Gastrocnemius medialis (tissue), 4 donors: Measurements from ENCODE around the gene PRKAA1. TPM values are rescaled to one million over a fixed set of nuclear protein-coding genes. Genes with fewer than 3 reads are reported as not detected.

ENCODE experiments used
- ATAC-seq, 2 donors: fragments of 150-250 bp; one replicate each; pipeline ENCODE4 v1.9.1; 2016
- DNase-seq, 2 donors: peaks; one replicate each; pipeline ENCODE4 v3.0.0-alpha.2; 2019
- H3K27ac ChIP-seq, 4 donors: fragments of 200-600 bp; sonication (generic); 1 replicate in 1 of 4; 2 replicates in 3 of 4; pipeline ENCODE4 v1.5.1; 2016 to 2018; ENCODE audit warnings: mild to moderate bottlenecking in 2 of 4, moderate library complexity in 1 of 4
- H3K27me3 ChIP-seq, 3 donors: fragments of 200-600 bp; sonication (generic) in 2 of 3; 1 replicate in 1 of 3; 2 replicates in 2 of 3; pipeline versions ENCODE4 v1.5.1 to v1.6.0; 2016 to 2019; ENCODE audit warnings: mild to moderate bottlenecking in 1 of 3, moderate library complexity in 1 of 3
- H3K36me3 ChIP-seq, 2 donors: fragments of 200-600 bp; sonication (generic) in 1 of 2; one replicate each; pipeline ENCODE4 v1.5.1; 2017 to 2018
- H3K4me1 ChIP-seq, 2 donors: fragments of 200-600 bp; sonication (generic) in 1 of 2; one replicate each; pipeline ENCODE4 v1.5.1; 2016 to 2017; ENCODE audit warnings: mild to moderate bottlenecking in 2 of 2
- H3K4me3 ChIP-seq, 4 donors: fragments of 200-600 bp; sonication (generic) in 3 of 4; 1 replicate in 1 of 4; 2 replicates in 3 of 4; pipeline ENCODE4 v1.5.1; 2016 to 2019; ENCODE audit warnings: mild to moderate bottlenecking in 2 of 4
- H3K9me3 ChIP-seq, 3 donors: fragments of 200-600 bp; sonication (generic) in 2 of 3; 1 replicate in 1 of 3; 2 replicates in 2 of 3; pipeline ENCODE4 v1.5.1; 2016 to 2019
- POLR2A ChIP-seq, 2 donors: fragments of 450-650 bp; IDR thresholded peaks; one replicate each; pipeline ENCODE4 v1.6.1; 2017; ENCODE audit warnings: antibody characterized with exemption in 2 of 2, mild to moderate bottlenecking in 2 of 2, moderate library complexity in 2 of 2
- in situ Hi-C, 4 donors: fragments of 200-750 bp; cut with MboI; loops; one replicate each; pipeline versions ENCODE4 v1.15.0 to v1.8.0; 2017; ENCODE audit warnings: low sequenced_read_pairs in 4 of 4
- intact Hi-C: fragments of 100-400 bp; cut with DNase I; formaldehyde crosslinking; loops from one replicate; pipeline ENCODE4 v1.15.1; 2023; ENCODE audit warnings: low total_unique reads
- total RNA-seq, 4 donors: library from RNA; depleted of rRNA; stranded (reverse); fragments of >200 nt; gene quantifications; one replicate each; pipeline versions ENCODE4 v1.1.0 to v1.2.3, GENCODE V29; 2016
- TF ChIP-seq, protein P1 (sequence below), 5 experiments: fragments of 450-650 bp in 3 of 5; fragments of 200-600 bp in 2 of 5; sonication (generic) in 2 of 5; IDR thresholded peaks in 4 of 5; conservative IDR thresholded peaks in 1 of 5; 1 replicate in 4 of 5; 2 replicates in 1 of 5; pipeline ENCODE4 v1.5.1; 2016 to 2019; ENCODE audit warnings: antibody characterized with exemption in 5 of 5, mild to moderate bottlenecking in 3 of 5, moderate library complexity in 3 of 5

PRKAA1 gene
- total RNA-seq, 4 donors from 2014 or later = 26.8 to 51.9 (median 36.9) TPM

DNA sequence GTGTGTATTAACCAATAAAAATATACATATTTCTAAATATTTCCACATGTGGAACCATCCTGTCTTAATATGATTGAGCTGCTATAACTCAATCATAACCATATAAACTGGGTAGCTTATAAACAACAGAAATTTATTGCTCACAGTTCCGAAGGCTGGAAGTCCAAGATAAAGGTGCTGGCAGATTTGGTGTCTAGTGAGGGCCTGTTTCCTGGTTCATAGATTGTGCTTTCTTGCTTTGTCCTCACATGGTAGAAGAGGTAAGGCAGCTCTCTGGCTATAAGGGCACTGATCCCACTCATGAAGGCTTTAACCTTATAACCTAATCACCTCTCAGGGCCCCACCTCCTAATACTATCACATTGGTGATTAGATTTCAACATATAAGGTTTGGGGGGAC lies 14.0 kb upstream of the PRKAA1 start:
- no peak for ATAC-seq
- no peaks in the 10 kb centered on the region for H3K36me3 ChIP-seq
- no peak for DNase-seq
- no peaks in the 10 kb centered on the region for H3K27me3 ChIP-seq
- no peaks in the 10 kb centered on the region for H3K4me1 ChIP-seq
- H3K27ac ChIP-seq = no peak overlapping the region
- in situ Hi-C loops = no loop called here
- intact Hi-C loops = no loop called here
- H3K4me3 ChIP-seq = no peak overlapping the region
- TF ChIP-seq POLR2A (IDR thresholded peaks at IDR 0.05) = no peak
- TF ChIP-seq, protein P1, sequence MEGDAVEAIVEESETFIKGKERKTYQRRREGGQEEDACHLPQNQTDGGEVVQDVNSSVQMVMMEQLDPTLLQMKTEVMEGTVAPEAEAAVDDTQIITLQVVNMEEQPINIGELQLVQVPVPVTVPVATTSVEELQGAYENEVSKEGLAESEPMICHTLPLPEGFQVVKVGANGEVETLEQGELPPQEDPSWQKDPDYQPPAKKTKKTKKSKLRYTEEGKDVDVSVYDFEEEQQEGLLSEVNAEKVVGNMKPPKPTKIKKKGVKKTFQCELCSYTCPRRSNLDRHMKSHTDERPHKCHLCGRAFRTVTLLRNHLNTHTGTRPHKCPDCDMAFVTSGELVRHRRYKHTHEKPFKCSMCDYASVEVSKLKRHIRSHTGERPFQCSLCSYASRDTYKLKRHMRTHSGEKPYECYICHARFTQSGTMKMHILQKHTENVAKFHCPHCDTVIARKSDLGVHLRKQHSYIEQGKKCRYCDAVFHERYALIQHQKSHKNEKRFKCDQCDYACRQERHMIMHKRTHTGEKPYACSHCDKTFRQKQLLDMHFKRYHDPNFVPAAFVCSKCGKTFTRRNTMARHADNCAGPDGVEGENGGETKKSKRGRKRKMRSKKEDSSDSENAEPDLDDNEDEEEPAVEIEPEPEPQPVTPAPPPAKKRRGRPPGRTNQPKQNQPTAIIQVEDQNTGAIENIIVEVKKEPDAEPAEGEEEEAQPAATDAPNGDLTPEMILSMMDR (IDR thresholded peaks at IDR 0.05 in 4 of 5, conservative IDR thresholded peaks at IDR 0.05 in 1 of 5) = no peak
- no peaks in the 10 kb centered on the region for H3K9me3 ChIP-seq

DNA sequence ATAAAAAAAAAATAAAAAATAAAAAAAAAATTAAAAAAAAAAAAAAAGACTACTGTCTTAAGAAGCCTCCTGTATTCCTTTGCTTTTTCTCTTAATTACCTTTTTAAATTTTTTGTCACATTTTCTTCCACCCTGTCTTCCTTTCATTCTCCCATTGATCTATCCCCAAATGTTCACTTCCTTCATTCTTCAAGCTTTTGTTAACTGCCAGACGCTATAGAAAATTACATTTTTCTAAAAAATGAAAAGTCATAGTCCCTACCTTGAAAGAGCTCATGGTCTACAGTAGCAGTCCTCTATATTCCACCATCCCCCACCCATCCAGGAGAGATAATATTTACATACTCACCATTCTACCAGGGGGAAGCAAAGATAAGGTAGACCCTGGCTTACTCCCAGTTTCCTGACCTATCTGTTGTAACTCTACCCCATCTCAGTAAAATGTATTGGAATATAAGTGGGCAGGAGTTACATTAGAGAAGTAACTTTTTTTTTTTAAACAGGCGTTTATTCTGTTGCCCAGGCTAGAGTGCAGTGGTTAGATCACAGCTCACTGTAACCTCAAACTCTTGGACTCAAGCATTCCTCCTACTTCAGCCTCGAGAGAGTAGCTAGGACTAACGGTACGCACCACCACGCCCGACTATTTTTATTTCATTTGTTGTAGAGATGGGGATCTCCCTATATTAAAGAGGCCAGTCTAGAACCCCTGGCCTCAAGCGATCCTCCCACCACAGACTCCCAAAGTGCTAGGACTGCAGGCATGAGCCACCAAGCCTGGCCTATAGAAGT lies 3.8 kb upstream of the PRKAA1 start:
- TF ChIP-seq, protein P1 (IDR thresholded peaks at IDR 0.05 in 4 of 5, conservative IDR thresholded peaks at IDR 0.05 in 1 of 5) = no peak
- TF ChIP-seq POLR2A (IDR thresholded peaks at IDR 0.05) = no peak
- no peaks in the 10 kb centered on the region for H3K27me3 ChIP-seq
- no peaks in the 10 kb centered on the region for H3K36me3 ChIP-seq
- intact Hi-C loops (no loop called here), in situ Hi-C loops (no loop called here)
- H3K27ac ChIP-seq = no peak overlapping the region
- H3K4me1 ChIP-seq = peaks cover 4 to 5% of the 10 kb centered on the region in 2 donors
- no peak overlapping the region for H3K4me3 ChIP-seq
- DNase-seq = no peak
- ATAC-seq = no peak
- no peaks in the 10 kb centered on the region for H3K9me3 ChIP-seq

DNA sequence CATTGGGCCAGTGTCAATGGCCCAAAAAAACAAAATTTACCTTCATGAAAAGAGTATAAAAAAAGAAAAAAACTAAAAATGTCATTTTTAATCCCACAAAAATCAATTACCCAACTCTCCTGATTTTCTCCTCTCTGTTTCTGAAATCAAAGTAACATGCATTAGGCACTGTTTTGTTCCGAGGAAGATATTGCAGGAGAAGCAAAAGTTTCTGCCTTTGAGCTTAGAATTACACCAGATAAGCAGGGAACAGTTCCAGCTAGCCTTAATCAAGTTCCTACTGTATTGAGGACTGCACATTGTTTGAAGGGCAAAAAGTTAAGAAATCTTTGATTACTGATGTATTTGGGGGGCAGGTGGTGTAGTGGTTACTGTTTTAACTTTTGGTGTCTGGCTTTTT lies 1.1 kb upstream of the PRKAA1 start:
- ATAC-seq (no peak), DNase-seq (no peak)
- no peak overlapping the region for H3K4me3 ChIP-seq
- no peaks in the 10 kb centered on the region for H3K9me3 ChIP-seq
- no peaks in the 10 kb centered on the region for H3K36me3 ChIP-seq
- intact Hi-C loops = no loop called here
- TF ChIP-seq, protein P1 (IDR thresholded peaks at IDR 0.05 in 4 of 5, conservative IDR thresholded peaks at IDR 0.05 in 1 of 5) = no peak
- no peak for TF ChIP-seq POLR2A (IDR thresholded peaks at IDR 0.05)
- in situ Hi-C loops = no loop called here
- H3K4me1 ChIP-seq = peaks cover 19 to 21% of the 10 kb centered on the region in 2 donors
- no peaks in the 10 kb centered on the region for H3K27me3 ChIP-seq
- peak overlapping the region in 1 of 4 donors; percentile 99 for H3K27ac ChIP-seq

DNA sequence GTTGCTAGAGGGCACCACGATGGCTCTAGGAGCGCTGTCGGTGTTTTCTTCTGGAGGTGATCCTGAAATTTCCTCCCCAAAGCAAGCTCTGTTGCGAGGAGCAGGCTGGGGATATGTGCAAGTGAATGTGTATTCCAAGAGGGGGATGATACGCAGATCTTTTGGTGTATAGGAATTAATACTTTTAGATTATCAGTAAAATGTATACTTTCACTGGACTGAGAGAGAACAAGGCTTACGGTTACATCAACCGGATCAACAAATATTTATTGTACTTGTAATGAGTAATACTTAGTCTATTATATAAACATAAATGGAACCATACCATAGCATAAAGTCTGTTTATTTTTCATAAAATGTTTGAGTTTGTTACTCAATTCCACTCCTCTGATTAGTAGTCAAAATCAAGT lies 632 bp upstream of the PRKAA1 start:
- H3K4me1 ChIP-seq = peaks cover 19 to 21% of the 10 kb centered on the region in 2 donors
- H3K4me3 ChIP-seq = peak overlapping the region; percentile 91 to 100 (median 99)
- ATAC-seq (no peak), DNase-seq (no peak)
- no peak for TF ChIP-seq POLR2A (IDR thresholded peaks at IDR 0.05)
- TF ChIP-seq, protein P1 (IDR thresholded peaks at IDR 0.05 in 4 of 5, conservative IDR thresholded peaks at IDR 0.05 in 1 of 5) = no peak
- intact Hi-C loops = loop anchor here (1.0 kb wide), 2 partner anchors 36 to 44 kb away; partner anchors contain the start of genes RPL37 and TTC33
- in situ Hi-C loops = no loop called here
- no peaks in the 10 kb centered on the region for H3K27me3 ChIP-seq
- peak overlapping the region; percentile 89 to 99 (median 98) for H3K27ac ChIP-seq
- H3K36me3 ChIP-seq = no peaks in the 10 kb centered on the region
- H3K9me3 ChIP-seq = no peaks in the 10 kb centered on the region
